D341Med (cell line): ENCODE results near the gene SLC6A3.

ENCODE experiments used
- DNase-seq: peaks from one replicate; pipeline ENCODE4 v3.0.0; 2012; ENCODE audit warnings: low spot score

Gene SLC6A3

DNA sequence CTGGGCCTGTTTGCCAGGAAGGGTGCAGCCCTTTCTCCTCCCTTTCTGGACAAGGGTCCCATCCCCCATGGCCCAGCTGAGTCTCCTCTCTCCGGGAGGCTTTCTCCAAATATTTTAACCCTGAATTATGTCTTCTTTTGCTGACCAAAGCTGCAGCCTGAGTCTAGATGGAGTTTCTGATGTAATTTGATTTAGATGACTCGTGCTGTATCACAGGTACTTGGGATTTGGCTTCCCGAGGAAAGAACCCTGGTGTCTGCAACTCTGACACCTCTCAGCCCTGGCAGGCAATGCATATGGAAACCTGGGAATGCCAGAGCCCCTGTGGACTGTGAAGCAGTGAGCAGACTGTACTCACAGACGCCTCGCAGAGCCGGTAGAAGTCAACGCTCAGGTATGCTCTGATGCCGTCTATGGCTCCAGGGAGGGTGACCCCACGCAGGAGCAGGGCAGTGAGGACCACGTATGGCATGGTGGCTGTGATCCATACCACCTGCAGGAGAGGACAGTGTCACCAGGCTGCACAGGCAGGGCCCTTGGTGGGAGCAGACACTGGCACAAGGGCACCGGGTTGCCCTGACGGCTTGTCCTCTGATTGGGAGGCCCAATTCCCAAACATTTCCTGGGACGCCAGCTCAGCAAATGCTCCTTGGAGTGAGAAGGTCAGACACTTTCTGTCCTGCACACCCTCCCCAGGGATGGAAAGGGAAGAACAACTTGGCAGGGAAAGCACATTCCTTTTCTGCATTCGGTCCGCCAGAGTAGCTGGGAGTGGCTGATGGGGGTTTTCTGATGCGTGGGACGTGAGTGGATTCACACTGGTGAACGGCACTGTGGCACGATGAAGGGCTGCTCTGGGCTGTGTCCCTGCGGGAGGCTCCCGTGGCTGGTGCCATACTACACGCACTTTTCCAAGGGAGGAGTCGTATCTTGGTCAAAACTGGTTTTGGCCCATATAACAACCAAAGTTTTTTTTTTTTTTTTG, 24.7 kb downstream of the SLC6A3 start:
- no peak for DNase-seq

DNA sequence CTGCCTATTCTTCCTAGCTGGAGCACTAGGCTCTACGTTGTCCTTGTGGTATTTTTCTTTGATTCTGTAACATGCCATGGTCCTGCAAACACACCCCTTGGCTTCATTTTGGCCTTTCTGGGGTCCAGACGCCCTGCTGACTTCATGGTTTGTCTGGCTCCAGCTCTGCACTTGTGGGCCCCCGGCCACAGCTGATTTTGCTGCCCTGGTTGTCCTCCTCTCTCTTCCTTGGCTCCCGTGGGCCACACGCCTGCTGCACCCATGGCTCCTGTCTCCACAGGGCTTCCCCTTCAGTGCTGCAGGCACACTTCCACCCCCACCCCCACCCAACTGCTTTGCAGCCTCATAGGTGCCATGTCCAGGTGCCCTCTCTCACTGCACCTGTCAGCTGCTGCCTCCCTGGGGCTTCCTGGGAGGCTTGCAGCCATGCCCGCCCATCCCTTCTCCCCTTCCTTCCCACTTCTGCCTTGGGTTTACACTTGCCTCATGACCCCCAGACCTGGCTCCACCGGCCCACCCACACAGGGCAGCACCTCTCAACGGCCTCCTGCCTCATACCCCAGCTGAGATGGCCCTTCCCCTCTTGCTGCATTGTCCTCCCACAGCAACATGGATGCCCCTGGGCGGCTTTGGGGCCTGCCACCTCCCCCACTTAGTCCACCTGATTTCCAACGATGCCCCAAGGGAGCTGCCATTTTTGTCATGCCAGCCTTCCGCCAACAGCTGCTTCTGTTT, 25.6 kb downstream of the SLC6A3 start:
- DNase-seq, result no peak

DNA sequence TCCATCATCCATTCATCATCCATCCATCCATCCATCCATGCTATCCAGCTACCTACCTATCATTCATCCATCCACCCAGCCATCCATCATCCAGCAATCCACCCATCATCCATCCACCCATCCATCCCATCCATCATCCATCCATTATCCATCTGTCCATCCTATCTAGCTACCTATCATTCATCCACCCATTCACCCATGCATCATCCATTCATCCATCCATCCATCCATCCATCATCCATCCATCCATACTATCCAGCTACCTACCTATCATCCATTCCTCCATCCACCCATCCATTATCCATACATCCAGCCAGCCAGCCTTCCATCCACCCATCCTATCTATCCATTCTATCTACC, 26.3 kb downstream of the SLC6A3 start:
- DNase-seq, result no peak

DNA sequence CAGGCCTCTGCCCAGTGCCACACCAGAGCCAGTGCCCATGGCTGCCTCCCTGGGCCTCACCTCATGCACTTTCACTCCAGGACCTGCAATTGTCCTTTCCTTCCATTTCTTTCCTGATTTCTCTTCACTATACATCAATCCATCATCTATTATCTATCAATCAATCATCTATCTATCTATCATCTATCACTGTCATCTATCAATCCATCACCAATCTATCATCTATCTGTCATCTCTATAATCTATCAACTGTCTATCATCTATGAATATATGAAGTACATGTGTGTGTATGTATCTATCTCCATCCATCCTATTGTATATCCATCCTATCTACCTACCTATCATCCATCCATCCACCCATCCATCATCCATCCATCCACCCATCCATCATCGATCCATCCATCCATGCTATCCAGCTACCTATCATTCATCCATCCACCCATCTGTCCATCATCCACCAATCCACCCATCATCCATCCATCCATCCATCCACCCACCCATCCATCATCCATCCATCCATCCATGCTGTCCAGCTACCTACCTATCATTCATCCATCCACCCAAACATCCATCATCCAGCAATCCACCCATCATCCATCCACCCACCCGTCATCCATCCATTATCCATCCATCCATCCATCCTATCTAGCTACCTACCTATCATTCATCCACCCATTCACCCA, 26.9 kb downstream of the SLC6A3 start:
- DNase-seq, result no peak

DNA sequence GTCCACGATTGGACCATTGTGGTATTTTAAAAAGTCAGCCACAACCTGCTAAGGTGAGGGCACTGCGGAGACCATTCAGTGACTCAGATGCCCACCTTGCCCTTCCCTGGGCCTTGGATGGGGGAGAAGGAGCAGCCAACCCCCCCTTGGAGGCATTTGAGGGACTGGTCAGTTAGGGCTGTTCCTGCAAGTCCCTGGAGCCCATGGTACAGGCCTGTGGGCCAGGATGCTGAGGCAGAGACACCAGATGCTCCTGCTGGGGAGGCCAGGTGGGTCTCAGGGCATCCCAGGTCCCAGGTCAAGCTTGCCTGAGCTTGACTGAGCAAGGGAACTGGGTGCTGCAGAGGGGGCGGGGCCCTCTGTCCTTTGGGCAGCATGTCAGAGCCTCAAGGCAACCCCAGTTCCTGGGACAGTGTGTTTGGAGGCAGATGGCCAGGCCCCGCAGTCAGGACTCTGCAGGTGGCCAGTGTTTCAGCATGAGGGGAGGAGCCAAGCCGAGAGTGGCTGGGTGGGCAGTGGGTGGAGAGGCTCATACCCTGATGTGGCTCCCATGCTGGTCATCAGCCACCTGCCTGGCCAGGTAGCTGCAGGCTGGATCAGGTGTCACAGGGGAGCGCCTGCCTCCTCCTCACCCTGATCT, 27.5 kb downstream of the SLC6A3 start:
- DNase-seq, result no peak

DNA sequence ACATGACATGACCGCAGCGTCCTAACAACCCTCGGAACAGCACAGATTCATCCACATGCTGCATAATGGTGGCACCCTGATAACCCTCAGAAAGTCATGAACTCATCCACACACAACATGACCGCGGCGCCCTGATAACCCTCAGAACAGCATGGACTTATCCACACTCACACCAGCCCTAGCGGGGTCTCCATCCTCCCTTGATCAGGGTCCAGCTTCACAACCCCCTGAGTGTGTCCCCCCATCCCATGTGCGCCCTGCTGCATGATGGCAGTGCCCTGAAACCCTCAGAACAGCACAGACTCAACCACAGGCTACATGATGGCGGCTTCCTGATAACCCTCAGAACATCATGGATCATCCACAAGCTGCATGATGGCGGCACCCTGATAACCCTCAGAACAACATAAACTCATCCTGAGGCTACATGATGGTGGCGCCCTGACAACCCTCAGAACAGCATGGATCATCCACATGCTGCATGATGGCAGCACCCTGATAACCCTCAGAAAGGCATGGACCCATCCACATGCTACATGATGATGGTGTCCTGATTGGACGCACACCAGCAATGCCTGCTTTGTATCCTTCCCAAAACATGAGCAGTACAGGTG, 28.3 kb downstream of the SLC6A3 start:
- DNase-seq, result no peak

DNA sequence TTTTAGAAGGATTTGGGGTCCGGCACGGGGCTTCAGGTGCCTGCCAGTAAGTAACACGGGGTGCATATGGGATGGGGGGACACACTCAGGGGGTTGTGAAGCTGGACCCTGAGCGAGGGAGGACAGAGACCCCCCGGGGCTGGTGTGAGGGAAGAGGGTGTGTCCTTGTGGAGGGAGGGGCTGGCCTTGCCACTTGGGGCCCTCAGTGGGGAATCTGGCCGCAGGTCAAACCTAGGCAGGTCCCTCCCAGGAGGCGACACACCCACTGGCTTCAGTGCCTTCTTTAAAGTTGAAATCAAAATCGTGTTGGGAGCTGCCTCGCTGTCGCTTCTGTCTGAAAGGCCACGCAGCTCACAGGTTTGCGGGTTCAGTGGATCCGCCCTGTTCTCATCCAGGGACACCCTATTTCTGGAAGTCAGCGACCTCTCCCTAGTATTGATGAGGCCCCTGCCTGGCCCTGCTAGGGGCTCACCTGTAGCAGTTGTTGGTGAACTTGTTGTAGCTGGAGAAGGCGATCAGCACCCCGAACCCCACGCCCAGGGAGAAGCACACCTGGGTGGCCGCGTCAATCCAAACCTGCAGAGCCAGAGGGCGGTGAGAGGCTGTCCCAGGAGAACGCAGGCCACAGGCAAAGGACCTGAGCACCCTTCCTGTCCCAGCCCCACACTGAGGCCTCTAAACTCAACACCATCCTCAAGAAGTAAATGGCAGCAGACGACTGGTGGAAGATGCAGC, 29.4 kb downstream of the SLC6A3 start:
- no peak for DNase-seq

DNA sequence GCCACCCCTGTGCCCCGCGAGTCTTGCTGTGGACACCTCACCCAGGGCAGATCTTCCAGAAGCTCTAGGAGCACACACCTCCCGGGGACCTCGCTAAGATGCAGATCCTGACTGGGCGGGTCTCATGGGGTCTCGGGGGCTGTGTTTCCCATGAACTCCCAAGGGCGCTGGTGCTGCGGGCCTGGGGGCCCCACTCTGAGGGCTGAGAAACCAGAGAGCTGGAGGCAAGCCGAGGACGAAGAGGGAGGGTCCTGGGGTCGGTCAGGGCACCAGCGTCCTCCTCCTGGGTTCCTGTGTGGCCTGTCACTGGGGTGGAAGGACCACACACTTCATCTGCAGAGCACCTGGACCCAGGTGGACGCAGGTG, 30.2 kb downstream of the SLC6A3 start:
- DNase-seq, result no peak

DNA sequence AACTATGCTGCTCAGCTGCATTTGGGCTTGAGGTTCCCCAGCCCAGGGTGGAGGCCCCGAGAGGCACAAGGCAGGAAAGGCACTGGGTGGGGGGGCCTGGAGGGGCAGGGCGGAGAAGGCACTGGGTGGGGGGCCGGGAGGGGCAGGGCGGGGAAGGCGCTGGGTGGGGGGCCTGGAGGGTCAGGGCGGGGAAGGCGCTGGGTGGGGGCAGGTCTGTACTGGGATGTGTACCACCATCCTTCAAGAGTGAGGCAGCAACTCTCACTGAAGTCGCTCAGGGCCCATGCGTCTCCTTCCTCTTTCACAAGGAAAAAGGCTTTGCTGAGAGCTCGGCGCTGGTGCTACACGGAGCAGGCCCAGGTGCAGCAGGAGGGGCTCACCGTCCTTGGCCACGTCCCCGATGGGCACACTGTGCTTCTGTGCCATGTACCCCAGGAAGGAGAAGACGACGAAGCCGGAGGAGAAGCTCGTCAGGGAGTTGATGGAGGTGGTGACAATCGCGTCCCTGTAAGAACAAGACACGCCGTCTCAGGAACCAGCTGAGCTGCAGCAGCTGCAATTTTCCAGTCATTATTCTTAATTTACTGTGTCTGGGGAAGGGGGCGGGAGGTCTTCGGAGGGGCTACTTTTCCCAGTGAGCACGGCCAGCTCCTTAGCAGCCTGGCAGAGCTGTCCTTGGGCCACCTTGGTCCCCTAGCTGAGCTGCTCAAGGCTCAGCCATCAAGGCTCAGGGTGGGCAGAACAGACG, 30.8 kb downstream of the SLC6A3 start:
- DNase-seq, result peak; percentile 60

DNA sequence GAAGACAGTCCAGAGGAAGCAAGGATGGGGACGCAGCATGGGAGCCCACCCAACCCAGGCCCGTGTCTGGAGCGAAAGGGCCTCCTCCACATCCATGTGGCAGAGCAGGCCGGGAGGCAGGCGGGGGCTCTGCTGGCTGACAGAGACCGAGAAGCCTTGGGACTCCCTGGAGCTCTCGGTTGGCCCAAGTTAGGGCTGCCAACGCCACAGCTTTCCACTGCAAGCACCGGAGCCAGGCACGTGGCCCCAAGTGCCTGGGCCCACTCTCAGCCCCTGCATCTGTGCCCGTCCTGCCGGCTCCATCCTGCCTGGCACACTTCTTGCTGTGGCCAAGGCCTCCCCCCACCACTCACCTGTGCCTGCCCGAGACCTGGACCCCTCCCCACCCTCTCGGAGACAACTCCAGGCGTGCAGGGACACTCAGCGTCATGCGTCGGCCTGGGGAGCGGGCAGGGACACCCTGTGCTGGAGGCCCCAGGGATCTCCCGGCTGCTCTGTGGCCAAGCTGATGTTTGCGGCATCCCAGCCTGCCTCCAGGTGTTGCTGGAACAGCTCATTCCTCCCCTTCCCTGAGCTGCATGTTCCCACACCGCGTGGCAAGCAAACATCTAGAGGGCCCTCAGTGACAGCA, 31.5 kb downstream of the SLC6A3 start:
- no peak for DNase-seq

DNA sequence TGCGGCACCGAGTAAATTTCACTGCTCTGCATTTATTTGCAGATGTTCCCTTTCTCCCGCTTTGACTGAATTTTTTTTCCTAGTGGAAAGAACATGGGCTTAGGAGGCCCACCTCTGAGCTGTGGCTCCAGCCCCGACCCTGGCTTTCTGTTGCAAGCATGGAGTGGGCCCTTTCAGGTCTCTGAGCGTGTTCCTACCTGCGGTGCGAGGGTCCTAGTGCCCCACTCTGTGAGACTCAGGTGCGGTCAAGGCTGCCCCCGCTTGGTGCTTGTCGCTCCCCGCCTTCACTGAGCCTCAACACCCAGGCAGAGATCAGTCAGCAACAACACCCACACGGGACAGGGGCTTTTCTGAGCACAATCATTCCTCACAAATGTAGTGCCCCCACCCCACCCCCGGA, 32.0 kb downstream of the SLC6A3 start:
- DNase-seq, result no peak

DNA sequence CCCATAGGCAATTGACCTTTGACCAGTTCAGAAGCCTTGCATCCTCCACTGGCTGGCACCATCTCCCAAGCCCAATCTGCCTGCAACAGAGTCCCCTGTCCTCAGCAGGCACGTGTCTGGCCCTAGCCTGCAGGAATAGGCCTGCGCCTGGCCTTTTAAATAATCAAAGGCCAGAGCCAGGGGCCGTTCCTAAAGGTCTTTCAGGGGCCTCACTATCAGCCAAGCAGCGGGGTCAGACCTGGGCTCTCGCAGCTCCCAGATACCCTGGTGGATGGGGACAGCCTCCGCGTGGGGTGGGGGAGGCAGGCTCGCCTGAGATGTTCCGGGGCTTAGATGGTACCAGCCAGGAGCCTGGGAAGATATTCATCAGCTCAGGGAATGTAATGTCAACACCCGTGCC, 32.6 kb downstream of the SLC6A3 start:
- DNase-seq, result no peak

DNA sequence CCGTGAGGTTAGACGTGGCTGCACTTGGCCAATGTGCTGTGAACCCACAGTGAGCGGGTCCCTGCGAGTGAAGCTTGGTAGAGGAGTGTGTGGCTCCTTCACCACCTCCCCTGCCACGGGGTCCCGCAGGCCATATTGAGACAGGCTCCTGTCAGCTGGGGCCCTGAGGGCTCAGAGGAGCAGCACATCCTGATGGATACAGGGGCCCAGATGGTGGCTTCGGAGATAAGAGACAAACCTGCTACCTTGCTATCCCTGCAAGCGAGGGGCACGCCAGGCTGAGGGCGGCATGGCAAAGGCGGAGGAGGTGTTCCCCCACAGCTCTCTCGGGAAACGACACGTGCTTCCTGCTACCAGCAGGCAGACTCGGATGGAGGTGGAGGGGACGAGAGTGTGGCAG, 33.1 kb downstream of the SLC6A3 start:
- DNase-seq, result no peak

DNA sequence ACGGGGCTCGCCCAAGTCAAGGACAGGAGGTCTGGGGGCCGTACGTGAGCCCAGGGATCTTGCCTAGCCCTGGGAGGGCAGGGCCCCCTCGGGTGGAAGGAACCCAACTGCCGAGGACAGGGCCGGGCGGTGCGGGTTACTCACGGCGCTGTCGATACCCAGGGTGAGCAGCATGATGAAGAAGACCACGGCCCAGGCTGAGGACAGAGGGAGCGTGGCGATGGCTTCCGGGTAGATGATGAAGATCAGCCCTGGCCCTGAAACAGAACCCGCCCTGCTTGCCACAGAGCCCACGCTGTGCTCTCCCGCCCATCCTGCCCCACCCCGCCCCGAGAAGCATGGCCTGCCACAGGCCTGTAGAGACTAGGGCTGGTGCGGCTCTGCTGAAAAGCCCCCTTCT, 34.1 kb downstream of the SLC6A3 start:
- no peak for DNase-seq

DNA sequence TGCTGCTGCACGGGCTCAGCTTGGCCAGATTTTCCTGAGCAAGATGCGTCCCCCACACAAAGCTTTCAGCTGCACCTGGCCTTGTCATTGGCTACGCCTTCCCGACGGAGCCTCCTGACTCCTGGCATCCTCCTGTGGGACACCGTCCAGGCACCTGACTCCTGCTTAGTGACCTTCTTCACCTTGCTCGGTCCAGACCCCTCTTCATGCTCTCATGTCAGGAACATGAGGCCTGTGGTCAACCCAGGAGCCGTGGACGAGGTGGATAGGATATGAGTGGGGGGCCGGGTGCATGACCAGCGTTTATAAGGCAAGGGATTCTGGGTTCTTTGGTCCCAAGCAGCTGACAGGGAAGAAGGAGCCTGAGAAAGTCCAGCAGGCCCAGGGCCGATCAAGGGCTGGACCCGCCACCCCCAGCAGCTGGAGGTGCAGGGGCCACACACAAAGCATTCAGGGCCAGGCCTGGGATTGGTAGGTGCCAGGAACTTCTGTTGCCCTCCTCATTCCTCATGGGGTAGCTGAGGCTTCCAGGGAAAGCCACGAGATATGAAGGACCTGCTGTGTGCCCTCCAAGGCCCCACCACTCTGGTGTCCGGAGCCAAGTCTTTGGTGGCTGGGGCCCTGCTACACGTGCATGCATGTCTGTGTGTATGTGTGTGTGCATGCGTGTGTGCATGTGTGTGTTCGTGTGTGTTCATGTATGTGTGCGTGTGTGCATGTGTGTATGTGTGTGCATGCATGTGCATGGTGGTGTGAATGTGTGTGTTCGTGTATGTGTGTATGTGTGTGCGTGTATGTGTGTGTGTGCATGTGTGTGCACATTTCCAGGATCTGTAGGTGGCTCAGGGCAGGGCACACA, 34.9 kb downstream of the SLC6A3 start:
- no peak for DNase-seq

DNA sequence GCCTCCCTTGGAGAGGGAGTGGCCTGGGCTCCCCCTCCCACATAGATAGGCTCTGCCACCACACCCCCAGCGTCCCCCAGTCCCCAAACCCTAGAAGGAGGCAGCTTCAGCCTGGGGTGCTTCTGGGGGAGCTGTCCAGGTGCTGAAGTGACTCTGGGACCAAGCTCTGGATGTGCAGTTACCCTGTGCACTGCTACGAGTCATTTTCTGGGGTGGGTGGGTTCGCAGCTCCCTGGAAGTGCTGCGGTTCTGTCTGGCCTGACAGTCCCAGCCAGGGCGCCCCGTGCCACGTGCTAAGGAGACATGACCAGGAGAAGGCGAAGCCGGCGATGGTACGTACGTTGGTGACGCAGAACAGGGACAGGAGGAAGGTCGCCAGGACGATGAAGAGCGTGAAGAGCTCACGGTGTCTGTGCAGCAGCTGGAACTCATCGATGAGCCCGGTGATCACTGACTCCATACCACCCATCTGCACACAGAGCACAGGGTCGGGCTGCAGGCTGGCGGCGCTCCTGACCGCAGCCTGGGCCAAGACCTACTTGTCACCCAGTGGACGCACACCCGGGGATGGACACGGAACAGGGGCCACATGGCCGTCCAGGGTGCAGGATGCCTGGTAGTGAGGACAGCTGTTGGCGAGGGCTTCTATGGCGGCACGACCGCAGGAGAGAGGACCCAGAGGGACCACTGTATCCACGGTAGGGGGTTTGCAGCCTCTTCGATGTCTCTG, 35.7 kb downstream of the SLC6A3 start:
- no peak for DNase-seq

DNA sequence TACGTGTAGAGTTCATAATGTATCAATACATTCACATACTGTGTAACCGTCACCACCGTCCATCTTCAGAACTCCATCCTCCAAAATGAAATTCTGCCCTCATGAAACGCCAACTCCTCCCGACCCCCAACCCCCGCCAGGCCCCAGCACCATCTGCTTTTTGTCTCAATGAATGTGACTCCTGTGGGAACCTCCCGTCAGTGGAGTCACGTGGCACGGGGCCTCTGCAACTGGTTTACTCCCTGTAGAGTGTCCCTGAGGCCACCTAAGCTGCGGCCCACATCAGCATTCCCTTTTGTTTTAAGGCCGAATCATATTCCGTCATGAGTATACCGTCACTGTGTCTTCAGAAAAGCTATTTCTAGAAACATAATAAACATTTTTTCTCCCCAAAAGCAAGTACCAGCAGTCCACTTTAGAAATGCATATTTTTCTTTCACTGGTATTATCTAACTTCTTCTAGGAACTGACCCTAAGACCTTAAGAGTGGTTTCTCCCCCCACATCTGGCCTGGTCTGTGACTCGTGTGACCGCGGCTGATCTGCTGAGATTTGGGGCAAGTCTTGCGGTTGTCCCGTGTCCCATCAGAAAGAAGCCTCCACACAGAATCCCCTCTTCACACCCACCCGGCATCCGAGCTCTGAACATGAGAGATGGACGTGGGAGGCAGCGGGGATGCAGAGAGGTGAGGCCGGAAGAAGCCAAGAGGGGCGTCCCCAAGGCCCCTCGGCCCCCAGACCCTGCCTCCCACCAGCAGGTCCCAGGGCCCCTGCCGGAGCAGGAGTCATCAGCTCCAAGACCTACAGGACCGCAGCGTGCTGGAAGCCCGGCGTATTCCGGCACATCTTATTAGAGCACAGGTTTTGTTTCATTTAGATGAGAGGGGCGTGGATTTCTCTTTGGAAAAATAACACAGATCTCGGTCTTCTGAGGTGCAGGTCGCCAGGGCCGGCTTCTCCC, 38.3 kb downstream of the SLC6A3 start:
- DNase-seq, result no peak
